OCI-M2 (cell line): ENCODE results near the gene PIK3IP1.
"Not testable (repeated sequence)": the region's sequence is repeated elsewhere in the genome, so short reads cannot be mapped to it uniquely, and the experiment has no call there.

Experiments
- DNase-seq: peaks from one replicate; lab custom pipeline; 2025; ENCODE audit not compliant: unreplicated experiment; lab: John Stamatoyannopoulos, UW

Gene PIK3IP1

GRCh38 chr22:31253949-31254348 lies 38.3 kb downstream of the PIK3IP1 start:
- no peak for DNase-seq

GRCh38 chr22:31250740-31251600 lies 41.3 kb downstream of the PIK3IP1 start:
- DNase-seq, result no peak

- DNase-seq, result no peak
Measured at GRCh38 chr22:31248965-31249958, 43.0 kb downstream of the PIK3IP1 start.

- no peak for DNase-seq
Measured at GRCh38 chr22:31248138-31248745, 44.0 kb downstream of the PIK3IP1 start.

- no peak for DNase-seq
Measured at GRCh38 chr22:31247726-31248125, 44.6 kb downstream of the PIK3IP1 start.

- no peak for DNase-seq
Measured at GRCh38 chr22:31246687-31247086, 45.6 kb downstream of the PIK3IP1 start.

GRCh38 chr22:31245998-31246397 lies 46.3 kb downstream of the PIK3IP1 start:
- DNase-seq, result not testable (repeated sequence)

GRCh38 chr22:31244943-31245451 lies 47.3 kb downstream of the PIK3IP1 start:
- DNase-seq, result no peak

- no peak for DNase-seq
Measured at GRCh38 chr22:31244046-31244942, 48.0 kb downstream of the PIK3IP1 start.

GRCh38 chr22:31243339-31244045 lies 48.8 kb downstream of the PIK3IP1 start:
- no peak for DNase-seq

GRCh38 chr22:31241936-31242335 lies 50.4 kb downstream of the PIK3IP1 start:
- DNase-seq, result no peak

GRCh38 chr22:31241200-31241599 lies 51.1 kb downstream of the PIK3IP1 start:
- DNase-seq, result no peak

GRCh38 chr22:31239771-31240370 lies 52.4 kb downstream of the PIK3IP1 start:
- no peak for DNase-seq

- no peak for DNase-seq
Measured at GRCh38 chr22:31238057-31238456, 54.2 kb downstream of the PIK3IP1 start.

GRCh38 chr22:31236044-31236443 lies 56.2 kb downstream of the PIK3IP1 start:
- DNase-seq, result not testable (repeated sequence)

GRCh38 chr22:31235081-31235480 lies 57.2 kb downstream of the PIK3IP1 start:
- DNase-seq, result no peak

- no peak for DNase-seq
Measured at GRCh38 chr22:31233001-31233400, 59.3 kb downstream of the PIK3IP1 start.
